ENCODE results near the gene UQCC3. TPM values are rescaled to one million over a fixed set of nuclear protein-coding genes. Genes with fewer than 3 reads are reported as not detected.

UQCC3 gene
- total and polyA plus RNA-seq, 2 of the 13 experiments (the other 11 are each of a cell fraction or from before 2014, with no cell fraction given): 7.7 to 16.0 TPM

GRCh38 chr11:62706850-62707247 lies 35.4 kb downstream of the UQCC3 start:
- H2AFZ ChIP-seq (ENCODE audit: low read length): no peak overlapping the region
- BruUV-seq (replicated peaks): no TSS peak
- H4K20me1 ChIP-seq (ENCODE audit: insufficient read depth, low read length): peaks cover 6% of the 10 kb centered on the region; the same call in 1 of the 2 replicates
- POLR2A ChIA-PET: interaction anchor here (0.7 to 4.3 kb wide), 18 partner anchors 11 to 135 kb away, joined by 3 to 27 read pairs (median 4); partner anchors contain the start of genes B3GAT3, C11orf98, CSKMT and HNRNPUL2
- intact Hi-C loops (cut with micrococcal nuclease; ENCODE audit: unreplicated experiment) (no loop called here), in situ Hi-C loops (cut with HindIII; ENCODE audit: extremely low pct_ligation_motif_present, low pct_unique_long_range_greater_than_20kb) (loop anchor here (10.0 kb wide), 1 partner anchor 312 kb away; no protein-coding TSS in a partner anchor)
- no peaks in the 10 kb centered on the region for H3K79me2 ChIP-seq (ENCODE audit: insufficient read depth, low read length)
- no peak overlapping the region for H3K9ac ChIP-seq (ENCODE audit: insufficient read depth, low read depth, low read length)
- H3K4me1 ChIP-seq (ENCODE audit: insufficient read depth, low read length): peaks cover 18% of the 10 kb centered on the region
- DNase-seq (ENCODE audit: low spot score) (no peak), FAIRE-seq (no peak), ATAC-seq (no peak)
- TF ChIP-seq ZFY (CRISPR knock-in tag; IDR thresholded peaks at IDR 0.05) (no peak), ATF3 (CRISPR knock-in tag; IDR thresholded peaks at IDR 0.05) (no peak), HBP1 (CRISPR knock-in tag; IDR thresholded peaks at IDR 0.05; ENCODE audit: low read depth) (no peak), MATR3 (CRISPR knock-in tag; IDR thresholded peaks at IDR 0.05) (no peak), MLXIP (CRISPR knock-in tag; IDR thresholded peaks at IDR 0.05; ENCODE audit: borderline replicate concordance) (no peak), ZFP62 (CRISPR knock-in tag; IDR thresholded peaks at IDR 0.05) (no peak), MNT (IDR thresholded peaks at IDR 0.05) (no peak), FOXC1 (CRISPR knock-in tag; IDR thresholded peaks at IDR 0.05; ENCODE audit: borderline replicate concordance) (no peak), PPARG (CRISPR knock-in tag; conservative IDR thresholded peaks at IDR 0.05) (no peak), AGO2 (optimal IDR thresholded peaks at IDR 0.05; ENCODE audit: low read depth, low read length) (no peak), ZNF362 (CRISPR knock-in tag; IDR thresholded peaks at IDR 0.05; ENCODE audit: borderline replicate concordance) (no peak), SP1 (IDR thresholded peaks at IDR 0.05) (no peak), SP1 (CRISPR knock-in tag; IDR thresholded peaks at IDR 0.05) (no peak), GTF3A (CRISPR knock-in tag; conservative IDR thresholded peaks at IDR 0.05) (no peak)
- H3K36me3 ChIP-seq (replicated peaks in 1 of 2; ENCODE audit: control insufficient read depth in 1 of 2, insufficient read depth in 2 of 2, low read length in 2 of 2): peaks cover 9 to 34% of the 10 kb centered on the region in 2 experiments
- no peaks in the 10 kb centered on the region for H3K27me3 ChIP-seq (ENCODE audit: control insufficient read depth in 1 of 2, insufficient read depth in 2 of 2, low read length in 2 of 2)
- peak overlapping the region; percentile 49 for H3K27ac ChIP-seq (ENCODE audit: extremely low read length, insufficient read depth, low read length)
- no peak overlapping the region for H3K4me3 ChIP-seq (replicated peaks in 1 of 3; ENCODE audit: insufficient read depth in 1 of 3, low read depth in 2 of 3, low read length in 3 of 3)
- H3K9me3 ChIP-seq (ENCODE audit: low read length): no peaks in the 10 kb centered on the region
- H3K4me2 ChIP-seq (ENCODE audit: low read depth, low read length): peak overlapping the region; percentile 99; the same call in 1 of the 2 replicates
- WGBS (ENCODE audit: low lambda C conversion rate): 95% methylated on average over 8 of the region's 8 CpGs
- CTCF ChIA-PET (ENCODE audit: low intra/inter-chr PET ratio, low total read pairs): no interaction called here
